ENCODE data around the gene RYR2. TPM values are rescaled to one million over a fixed set of nuclear protein-coding genes. Genes with fewer than 3 reads are reported as not detected.

The RYR2 gene
- total RNA-seq, 1 experiment from 2014 or later: 0.03 TPM

- Histone ChIP-seq H3K4me1 (ENCODE audit: control insufficient read depth, insufficient read depth, low read length) (no peaks in the 10 kb centered on the region), H3K4me3 (ENCODE audit: low read depth in 2 of 2, low read length in 2 of 2) (no peak overlapping the region), H3K27ac (ENCODE audit: low read length) (no peak overlapping the region), H3K36me3 (ENCODE audit: control insufficient read depth, insufficient read depth, low read length) (no peaks in the 10 kb centered on the region), H3K9me3 (ENCODE audit: control insufficient read depth, insufficient read depth, low read depth, low read length) (no peaks in the 10 kb centered on the region), H3K27me3 (ENCODE audit: control insufficient read depth, insufficient read depth, low read length) (peaks cover 5% of the 10 kb centered on the region)
- ChIA-PET CTCF (no interaction called here), POLR2A (no interaction called here)
- in situ Hi-C loops (cut with HindIII; ENCODE audit: low pct_unique_long_range_greater_than_20kb, low sequenced_read_pairs): no loop called here
- DNase-seq (ENCODE audit: low read depth, low spot score) (no peak), ATAC-seq (no peak)
- intact Hi-C loops (cut with micrococcal nuclease; ENCODE audit: unreplicated experiment): no loop called here
- TF ChIP-seq POLR2AphosphoS5 (IDR thresholded peaks at IDR 0.05; ENCODE audit: low read depth, low read length) (no peak), REST (IDR thresholded peaks at IDR 0.05; ENCODE audit: insufficient read depth in 1 of 2, low read depth in 2 of 2, low read length in 1 of 2) (no peak), CTCF (IDR thresholded peaks at IDR 0.05) (no peak)
- no TSS peak for BruUV-seq (replicated peaks)
Measured at GRCh38 chr1:237170149-237170548, 128.2 kb downstream of the RYR2 start.

- Histone ChIP-seq H3K27me3 (ENCODE audit: control insufficient read depth, insufficient read depth, low read length) (peaks cover 5% of the 10 kb centered on the region), H3K9me3 (ENCODE audit: control insufficient read depth, insufficient read depth, low read depth, low read length) (no peaks in the 10 kb centered on the region), H3K27ac (ENCODE audit: low read length) (no peak overlapping the region), H3K36me3 (ENCODE audit: control insufficient read depth, insufficient read depth, low read length) (no peaks in the 10 kb centered on the region), H3K4me1 (ENCODE audit: control insufficient read depth, insufficient read depth, low read length) (no peaks in the 10 kb centered on the region), H3K4me3 (ENCODE audit: low read depth in 2 of 2, low read length in 2 of 2) (no peak overlapping the region)
- no peak for TF ChIP-seq TCF7L2 (IDR thresholded peaks at IDR 0.05; ENCODE audit: low read depth, low read length)
- in situ Hi-C loops (cut with HindIII; ENCODE audit: low pct_unique_long_range_greater_than_20kb, low sequenced_read_pairs): no loop called here
- no TSS peak for BruUV-seq (replicated peaks)
- no peak for ATAC-seq
- intact Hi-C loops (cut with micrococcal nuclease; ENCODE audit: unreplicated experiment): no loop called here
- CTCF ChIA-PET: no interaction called here
- no peak for DNase-seq (ENCODE audit: low read depth, low spot score)
- POLR2A ChIA-PET: no interaction called here
Measured at GRCh38 chr1:237171454-237172117, 129.6 kb downstream of the RYR2 start.

- H3K36me3 ChIP-seq (ENCODE audit: control insufficient read depth, insufficient read depth, low read length): no peaks in the 10 kb centered on the region
- DNase-seq (ENCODE audit: low read depth, low spot score) (no peak), ATAC-seq (no peak)
- in situ Hi-C loops (cut with HindIII; ENCODE audit: low pct_unique_long_range_greater_than_20kb, low sequenced_read_pairs) (no loop called here), intact Hi-C loops (cut with micrococcal nuclease; ENCODE audit: unreplicated experiment) (no loop called here)
- no peak overlapping the region for H3K4me3 ChIP-seq (ENCODE audit: low read depth in 2 of 2, low read length in 2 of 2)
- peaks cover 5% of the 10 kb centered on the region for H3K27me3 ChIP-seq (ENCODE audit: control insufficient read depth, insufficient read depth, low read length)
- ChIA-PET CTCF (no interaction called here), POLR2A (no interaction called here)
- H3K27ac ChIP-seq (ENCODE audit: low read length): no peak overlapping the region
- no peaks in the 10 kb centered on the region for H3K4me1 ChIP-seq (ENCODE audit: control insufficient read depth, insufficient read depth, low read length)
- H3K9me3 ChIP-seq (ENCODE audit: control insufficient read depth, insufficient read depth, low read depth, low read length): no peaks in the 10 kb centered on the region
- TF ChIP-seq REST (IDR thresholded peaks at IDR 0.05; ENCODE audit: insufficient read depth in 1 of 2, low read depth in 2 of 2, low read length in 1 of 2) (no peak), POLR2AphosphoS5 (IDR thresholded peaks at IDR 0.05; ENCODE audit: low read depth, low read length) (no peak), CTCF (IDR thresholded peaks at IDR 0.05) (no peak), SIN3A (IDR thresholded peaks at IDR 0.05; ENCODE audit: borderline replicate concordance, insufficient read depth, low read depth, low read length) (no peak), TCF7L2 (IDR thresholded peaks at IDR 0.05; ENCODE audit: low read depth, low read length) (no peak)
- BruUV-seq (replicated peaks): no TSS peak
Measured at GRCh38 chr1:237172118-237172485, 130.1 kb downstream of the RYR2 start.

Measured in Panc1 (cell line).